ENCODE results near the gene PRMT5.

The PRMT5 gene

GRCh38 chr14:22896356-22896755 is 32.8 kb downstream of the PRMT5 start:
- no peak for DNase-seq

GRCh38 chr14:22895402-22895801 is 33.8 kb downstream of the PRMT5 start:
- DNase-seq: no peak

- no peak for DNase-seq
Measured at GRCh38 chr14:22893706-22894105, 35.5 kb downstream of the PRMT5 start.

GRCh38 chr14:22892488-22892887 is 36.7 kb downstream of the PRMT5 start:
- no peak for DNase-seq

GRCh38 chr14:22890416-22890815 is 38.8 kb downstream of the PRMT5 start:
- no peak for DNase-seq

GRCh38 chr14:22888662-22889061 is 40.5 kb downstream of the PRMT5 start:
- DNase-seq: no peak

- DNase-seq: peak; percentile 52
Measured at GRCh38 chr14:22887990-22888378, 41.2 kb downstream of the PRMT5 start.

GRCh38 chr14:22887260-22887989 is 41.8 kb downstream of the PRMT5 start:
- no peak for DNase-seq

- DNase-seq: peak; percentile 76
Measured at GRCh38 chr14:22886500-22887259, 42.5 kb downstream of the PRMT5 start.

GRCh38 chr14:22885975-22886374 is 43.2 kb downstream of the PRMT5 start:
- no peak for DNase-seq

GRCh38 chr14:22884738-22885523 is 44.2 kb downstream of the PRMT5 start:
- DNase-seq: no peak

GRCh38 chr14:22884076-22884737 is 45.0 kb downstream of the PRMT5 start:
- DNase-seq: no peak

- DNase-seq: no peak
Measured at GRCh38 chr14:22883173-22883976, 45.8 kb downstream of the PRMT5 start, which contains the start of gene REM2. TSS of gene REM2 (plus strand) at chr14:22883222. CDS start at chr14:22883288, 66 bp downstream.

- no peak for DNase-seq
Measured at GRCh38 chr14:22882529-22883172, 46.5 kb downstream of the PRMT5 start.

- no peak for DNase-seq
Measured at GRCh38 chr14:22882064-22882463, 47.1 kb downstream of the PRMT5 start.

- no peak for DNase-seq
Measured at GRCh38 chr14:22878271-22879246, 50.6 kb downstream of the PRMT5 start.

GRCh38 chr14:22877000-22877501 is 52.1 kb downstream of the PRMT5 start:
- no peak for DNase-seq

- no peak for DNase-seq
Measured at GRCh38 chr14:22875748-22876319, 53.3 kb downstream of the PRMT5 start.

- no peak for DNase-seq
Measured at GRCh38 chr14:22875003-22875747, 54.0 kb downstream of the PRMT5 start.
